ENCODE results near the gene DUXB.

Gene DUXB

GRCh38 chr16:75658175-75658574, 43.1 kb downstream of the DUXB start:
- DNase-seq, result no peak

GRCh38 chr16:75653922-75654321, 47.3 kb downstream of the DUXB start:
- DNase-seq, result no peak

GRCh38 chr16:75648265-75649076, 52.8 kb downstream of the DUXB start:
- no peak for DNase-seq

DNA sequence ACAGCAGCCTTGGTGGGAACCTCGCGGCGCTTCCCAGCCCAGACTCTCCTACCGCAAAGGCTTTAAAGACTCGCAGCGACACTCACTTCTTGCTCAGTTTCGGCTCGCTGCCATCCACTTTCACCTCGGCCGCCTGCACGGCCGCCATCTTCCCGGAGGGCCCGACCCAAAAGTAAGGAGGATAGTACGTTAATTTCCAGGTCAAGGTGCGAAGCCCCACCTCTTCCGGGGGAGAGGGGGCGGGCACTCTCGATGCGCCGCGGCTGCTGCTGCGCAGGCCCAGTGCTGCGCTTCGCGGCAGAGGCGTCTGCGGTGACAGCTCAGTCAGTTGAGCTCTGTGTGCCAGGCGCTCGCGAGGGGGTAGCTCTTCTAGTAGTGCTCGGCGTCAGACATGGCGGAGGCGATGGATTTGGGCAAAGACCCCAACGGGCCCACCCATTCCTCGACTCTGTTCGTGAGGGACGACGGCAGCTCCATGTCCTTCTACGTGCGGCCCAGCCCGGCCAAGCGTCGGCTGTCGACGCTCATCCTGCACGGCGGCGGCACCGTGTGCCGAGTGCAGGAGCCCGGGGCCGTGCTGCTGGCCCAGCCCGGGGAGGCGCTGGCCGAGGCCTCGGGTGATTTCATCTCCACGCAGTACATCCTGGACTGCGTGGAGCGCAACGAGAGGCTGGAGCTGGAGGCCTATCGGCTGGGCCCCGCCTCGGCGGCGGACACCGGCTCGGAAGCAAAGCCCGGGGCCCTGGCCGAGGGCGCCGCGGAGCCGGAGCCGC, 53.6 kb downstream of the DUXB start, which contains the start of the genes KARS1 and TERF2IP:
TSS of gene KARS1 (minus strand) at position 174 of the 773 bp plus-strand sequence. CDS start at position 148, 26 bp downstream.
TSS of gene TERF2IP (plus strand) at position 282 of the 773 bp plus-strand sequence. CDS start at position 392, 110 bp downstream.
- DNase-seq, result peak; percentile 67

GRCh38 chr16:75647112-75647491, 54.2 kb downstream of the DUXB start:
- no peak for DNase-seq

GRCh38 chr16:75644240-75645012, 56.8 kb downstream of the DUXB start:
- no peak for DNase-seq

All from NCI-H1048 (cell line).